ENCODE results near the gene TRAPPC10. TPM values are rescaled to one million over a fixed set of nuclear protein-coding genes. Genes with fewer than 3 reads are reported as not detected.

Gene TRAPPC10
- total RNA-seq, 1 donor from 2014 or later, result 48.4 TPM

GRCh38 chr21:44043613-44044012 is 31.5 kb downstream of the TRAPPC10 start:
- Mint-ChIP-seq H3K4me1 (ENCODE audit: low read depth, unreplicated experiment) (peaks cover 15% of the 10 kb centered on the region), H3K9me3 (ENCODE audit: unreplicated experiment) (peaks cover 7% of the 10 kb centered on the region), H3K4me3 (ENCODE audit: unreplicated experiment) (no peak overlapping the region), H3K27me3 (ENCODE audit: unreplicated experiment) (peaks cover 3% of the 10 kb centered on the region), H3K36me3 (ENCODE audit: unreplicated experiment) (peaks cover 4% of the 10 kb centered on the region), H3K27ac (ENCODE audit: unreplicated experiment) (peak overlapping the region; percentile 72)
- DNase-seq, result no peak
- TF ChIP-seq, protein P1, sequence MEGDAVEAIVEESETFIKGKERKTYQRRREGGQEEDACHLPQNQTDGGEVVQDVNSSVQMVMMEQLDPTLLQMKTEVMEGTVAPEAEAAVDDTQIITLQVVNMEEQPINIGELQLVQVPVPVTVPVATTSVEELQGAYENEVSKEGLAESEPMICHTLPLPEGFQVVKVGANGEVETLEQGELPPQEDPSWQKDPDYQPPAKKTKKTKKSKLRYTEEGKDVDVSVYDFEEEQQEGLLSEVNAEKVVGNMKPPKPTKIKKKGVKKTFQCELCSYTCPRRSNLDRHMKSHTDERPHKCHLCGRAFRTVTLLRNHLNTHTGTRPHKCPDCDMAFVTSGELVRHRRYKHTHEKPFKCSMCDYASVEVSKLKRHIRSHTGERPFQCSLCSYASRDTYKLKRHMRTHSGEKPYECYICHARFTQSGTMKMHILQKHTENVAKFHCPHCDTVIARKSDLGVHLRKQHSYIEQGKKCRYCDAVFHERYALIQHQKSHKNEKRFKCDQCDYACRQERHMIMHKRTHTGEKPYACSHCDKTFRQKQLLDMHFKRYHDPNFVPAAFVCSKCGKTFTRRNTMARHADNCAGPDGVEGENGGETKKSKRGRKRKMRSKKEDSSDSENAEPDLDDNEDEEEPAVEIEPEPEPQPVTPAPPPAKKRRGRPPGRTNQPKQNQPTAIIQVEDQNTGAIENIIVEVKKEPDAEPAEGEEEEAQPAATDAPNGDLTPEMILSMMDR (IDR thresholded peaks at IDR 0.05; ENCODE audit: partially characterized antibody, unreplicated experiment), result no peak

DNA sequence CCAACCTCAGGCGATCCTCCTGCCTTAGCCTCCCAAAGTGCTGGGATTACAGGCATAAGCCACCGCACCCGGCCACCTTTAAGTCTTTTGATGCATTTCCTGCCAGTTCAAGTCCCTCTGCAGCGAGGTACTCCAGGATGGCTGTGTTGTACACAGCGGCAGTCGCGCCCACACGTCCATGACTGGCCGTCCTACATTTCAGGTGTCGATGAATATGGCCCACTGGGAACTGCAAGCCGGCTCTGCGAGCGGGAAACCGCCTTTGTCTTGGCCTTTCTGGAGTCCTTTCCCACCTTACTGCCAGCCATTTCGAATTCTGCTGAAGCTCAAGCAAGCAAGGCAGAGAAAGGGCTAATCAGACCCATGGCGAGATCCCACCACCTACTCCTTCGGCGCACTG is 34.6 kb downstream of the TRAPPC10 start:
- DNase-seq, result no peak
- Mint-ChIP-seq H3K27ac (ENCODE audit: unreplicated experiment) (no peak overlapping the region), H3K36me3 (ENCODE audit: unreplicated experiment) (peaks cover 4% of the 10 kb centered on the region), H3K4me1 (ENCODE audit: low read depth, unreplicated experiment) (peaks cover 32% of the 10 kb centered on the region), H3K27me3 (ENCODE audit: unreplicated experiment) (peaks cover 3% of the 10 kb centered on the region), H3K4me3 (ENCODE audit: unreplicated experiment) (no peak overlapping the region), H3K9me3 (ENCODE audit: unreplicated experiment) (peaks cover 7% of the 10 kb centered on the region)
- TF ChIP-seq, protein P1 (IDR thresholded peaks at IDR 0.05; ENCODE audit: partially characterized antibody, unreplicated experiment), result no peak

DNA sequence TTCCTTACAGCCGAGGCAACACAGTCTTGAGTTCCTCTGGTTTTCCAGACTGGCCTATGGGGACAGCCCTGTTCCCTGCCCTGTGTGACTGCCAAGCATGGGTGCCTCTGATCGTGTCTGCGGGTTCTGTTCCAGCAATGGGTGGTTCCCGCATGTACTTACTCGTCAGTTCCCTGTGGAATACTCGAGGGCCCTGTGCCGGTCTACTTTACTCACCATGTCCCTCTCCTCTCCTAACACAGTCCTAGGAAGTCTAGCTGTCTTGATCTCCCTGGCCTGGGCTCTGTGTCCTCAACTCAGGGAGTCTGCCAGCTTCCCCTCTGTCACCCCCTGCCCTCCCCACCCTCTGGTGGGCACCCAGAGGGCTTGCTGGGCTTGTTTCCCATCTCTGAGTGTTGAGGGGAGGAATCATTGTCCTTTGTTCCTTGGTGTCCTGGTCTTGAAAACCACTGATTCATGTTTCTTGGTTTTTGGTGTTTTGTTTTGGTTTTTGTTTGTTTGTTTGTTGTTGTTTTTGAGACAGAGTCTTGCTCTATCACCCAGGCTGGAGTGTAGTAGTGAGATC is 36.0 kb downstream of the TRAPPC10 start:
- TF ChIP-seq, protein P1 (IDR thresholded peaks at IDR 0.05; ENCODE audit: partially characterized antibody, unreplicated experiment), result no peak
- no peak overlapping the region for H3K27ac Mint-ChIP-seq (ENCODE audit: unreplicated experiment)
- peaks cover 7% of the 10 kb centered on the region for H3K9me3 Mint-ChIP-seq (ENCODE audit: unreplicated experiment)

DNA sequence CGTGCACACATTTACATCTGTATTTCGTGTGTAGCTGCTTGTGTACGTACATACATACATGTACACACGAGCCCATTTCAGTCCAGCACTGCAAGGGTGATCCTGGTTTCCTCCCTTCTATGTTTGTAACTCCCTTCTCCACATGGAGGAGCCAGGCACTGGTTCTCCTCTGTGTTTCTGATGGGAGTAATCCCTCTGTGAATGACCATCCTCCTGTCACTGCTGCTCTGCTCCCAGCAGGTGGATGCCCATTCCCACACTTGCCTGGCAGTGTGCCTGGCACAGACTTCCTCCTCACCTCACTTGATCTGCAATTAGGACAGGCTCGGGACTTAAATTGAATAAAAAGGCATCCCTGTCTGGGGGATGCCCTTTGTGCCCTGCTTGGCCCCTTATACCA is 37.1 kb downstream of the TRAPPC10 start:
- DNase-seq, result no peak
- peaks cover 7% of the 10 kb centered on the region for H3K9me3 Mint-ChIP-seq (ENCODE audit: unreplicated experiment)
- H3K27me3 Mint-ChIP-seq (ENCODE audit: unreplicated experiment), result peaks cover 3% of the 10 kb centered on the region
- H3K36me3 Mint-ChIP-seq (ENCODE audit: unreplicated experiment), result peaks cover 4% of the 10 kb centered on the region
- H3K27ac Mint-ChIP-seq (ENCODE audit: unreplicated experiment), result no peak overlapping the region
- TF ChIP-seq, protein P1 (IDR thresholded peaks at IDR 0.05; ENCODE audit: partially characterized antibody, unreplicated experiment), result no peak
- peak overlapping the region; percentile 4 for H3K4me3 Mint-ChIP-seq (ENCODE audit: unreplicated experiment)
- H3K4me1 Mint-ChIP-seq (ENCODE audit: low read depth, unreplicated experiment), result peaks cover 34% of the 10 kb centered on the region

More for the DNA sequence above, 36.0 kb downstream of the TRAPPC10 start:
- peaks cover 4% of the 10 kb centered on the region for H3K36me3 Mint-ChIP-seq (ENCODE audit: unreplicated experiment)
- peaks cover 3% of the 10 kb centered on the region for H3K27me3 Mint-ChIP-seq (ENCODE audit: unreplicated experiment)
- DNase-seq, result no peak
- peaks cover 35% of the 10 kb centered on the region for H3K4me1 Mint-ChIP-seq (ENCODE audit: low read depth, unreplicated experiment)
- no peak overlapping the region for H3K4me3 Mint-ChIP-seq (ENCODE audit: unreplicated experiment)

- Mint-ChIP-seq H3K27me3 (ENCODE audit: unreplicated experiment) (peaks cover 3% of the 10 kb centered on the region), H3K36me3 (ENCODE audit: unreplicated experiment) (peaks cover 4% of the 10 kb centered on the region), H3K27ac (ENCODE audit: unreplicated experiment) (no peak overlapping the region), H3K4me1 (ENCODE audit: low read depth, unreplicated experiment) (peaks cover 38% of the 10 kb centered on the region), H3K4me3 (ENCODE audit: unreplicated experiment) (peak overlapping the region; percentile 4), H3K9me3 (ENCODE audit: unreplicated experiment) (peaks cover 5% of the 10 kb centered on the region)
- DNase-seq, result no peak
- TF ChIP-seq, protein P1 (IDR thresholded peaks at IDR 0.05; ENCODE audit: partially characterized antibody, unreplicated experiment), result no peak
These were observed 37.5 kb downstream of the TRAPPC10 start for GRCh38 chr21:44049606-44050005.
